HL-60 (cell line): ENCODE data around the gene BCAN.

Experiments used
- DNase-seq, 2 experiments: peaks; one replicate each; pipeline ENCODE4 v3.0.0-alpha.2; 2010 to 2020; ENCODE audit warnings: low read depth in 1 of 2, low spot score in 1 of 2
- H3K27ac ChIP-seq: fragments of 250-450 bp; sonication (Bioruptor Pico); replicated peaks from 2 replicates; pipeline ENCODE4 v1.5.1; 2020; ENCODE audit warnings: mild to moderate bottlenecking, moderate library complexity
- H3K27me3 ChIP-seq: fragments of 250-450 bp; sonication (Bioruptor Pico); 2 replicates; pipeline ENCODE4 v1.5.1; 2021; ENCODE audit warnings: mild to moderate bottlenecking, moderate library complexity; ENCODE audit not compliant: insufficient read depth, poor library complexity, severe bottlenecking
- H3K4me3 ChIP-seq: replicated peaks from 2 replicates; pipeline ENCODE4 v1.5.1; 2011; ENCODE audit warnings: mild to moderate bottlenecking, control low read depth, low read length; ENCODE audit not compliant: insufficient read depth
- GABPA ChIP-seq: IDR thresholded peaks from 2 replicates; pipeline ENCODE4 v1.6.1; 2012; ENCODE audit warnings: low read depth
- POLR2AphosphoS5 ChIP-seq: IDR thresholded peaks from 2 replicates; pipeline ENCODE4 v1.6.1; 2012; ENCODE audit warnings: low read depth
- SPI1 ChIP-seq: IDR thresholded peaks from 2 replicates; pipeline ENCODE4 v1.6.1; 2012; ENCODE audit warnings: low read depth, mild to moderate bottlenecking, borderline replicate concordance
- TF ChIP-seq, protein P1 (sequence below): IDR thresholded peaks from one replicate; pipeline ENCODE4 v1.5.1; 2011; ENCODE audit warnings: low read length, control low read depth, inconsistent platforms; ENCODE audit not compliant: insufficient read depth
- TF ChIP-seq, protein P2 (sequence below): IDR thresholded peaks from 2 replicates; pipeline ENCODE4 v1.6.1; 2012; ENCODE audit warnings: low read depth; ENCODE audit not compliant: insufficient replicate concordance

The BCAN gene

DNA sequence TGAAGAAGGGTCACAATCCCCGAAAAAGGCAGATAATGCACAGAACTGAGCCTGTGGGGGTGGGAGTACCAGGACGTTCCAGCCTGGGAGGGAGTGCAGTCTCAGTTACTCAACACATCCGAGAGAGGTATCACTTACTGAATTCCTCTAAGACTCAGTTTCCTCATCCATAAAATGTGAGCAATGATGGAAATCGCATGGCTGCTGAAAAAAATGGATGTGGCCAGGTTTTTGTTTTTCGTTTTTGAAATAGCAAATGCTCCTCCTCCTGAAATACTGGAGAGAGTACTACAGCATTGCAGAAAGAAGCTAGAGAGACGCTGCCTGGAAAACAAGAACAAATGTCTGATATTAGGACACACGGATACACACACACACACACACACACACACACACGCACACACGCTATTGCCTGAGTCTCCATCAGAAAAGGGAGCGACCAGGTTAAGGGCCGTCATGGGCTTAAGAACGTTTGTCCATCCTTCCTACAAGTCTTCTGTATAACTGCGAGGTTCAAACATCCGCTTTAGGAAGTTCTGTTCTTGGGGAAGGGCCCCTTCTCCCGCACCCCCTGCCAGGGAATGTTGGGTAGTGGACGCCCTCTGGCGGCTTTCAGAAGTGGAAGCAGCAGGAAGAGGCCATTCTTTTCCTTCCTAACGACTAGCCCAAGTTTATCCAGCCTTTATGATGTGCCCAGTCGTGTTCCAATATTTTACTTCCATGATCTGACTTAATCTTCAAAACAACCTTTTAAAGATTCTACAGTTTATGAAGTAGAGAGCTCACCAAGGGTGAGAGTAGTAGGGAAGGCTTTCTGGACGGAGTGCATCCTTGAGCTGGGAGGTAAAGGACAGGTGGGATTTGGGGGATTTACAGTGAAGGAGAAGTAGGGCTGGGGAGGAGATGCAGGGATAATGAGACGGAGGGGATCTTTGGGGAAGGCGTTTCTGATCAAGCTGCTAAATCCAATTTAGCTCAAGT, 36.0 kb downstream of the BCAN start:
- no peak overlapping the region for H3K4me3 ChIP-seq
- TF ChIP-seq GABPA, result no peak
- TF ChIP-seq, protein P1, sequence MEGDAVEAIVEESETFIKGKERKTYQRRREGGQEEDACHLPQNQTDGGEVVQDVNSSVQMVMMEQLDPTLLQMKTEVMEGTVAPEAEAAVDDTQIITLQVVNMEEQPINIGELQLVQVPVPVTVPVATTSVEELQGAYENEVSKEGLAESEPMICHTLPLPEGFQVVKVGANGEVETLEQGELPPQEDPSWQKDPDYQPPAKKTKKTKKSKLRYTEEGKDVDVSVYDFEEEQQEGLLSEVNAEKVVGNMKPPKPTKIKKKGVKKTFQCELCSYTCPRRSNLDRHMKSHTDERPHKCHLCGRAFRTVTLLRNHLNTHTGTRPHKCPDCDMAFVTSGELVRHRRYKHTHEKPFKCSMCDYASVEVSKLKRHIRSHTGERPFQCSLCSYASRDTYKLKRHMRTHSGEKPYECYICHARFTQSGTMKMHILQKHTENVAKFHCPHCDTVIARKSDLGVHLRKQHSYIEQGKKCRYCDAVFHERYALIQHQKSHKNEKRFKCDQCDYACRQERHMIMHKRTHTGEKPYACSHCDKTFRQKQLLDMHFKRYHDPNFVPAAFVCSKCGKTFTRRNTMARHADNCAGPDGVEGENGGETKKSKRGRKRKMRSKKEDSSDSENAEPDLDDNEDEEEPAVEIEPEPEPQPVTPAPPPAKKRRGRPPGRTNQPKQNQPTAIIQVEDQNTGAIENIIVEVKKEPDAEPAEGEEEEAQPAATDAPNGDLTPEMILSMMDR, result peak; percentile 55
- TF ChIP-seq SPI1, result no peak
- TF ChIP-seq, protein P2, sequence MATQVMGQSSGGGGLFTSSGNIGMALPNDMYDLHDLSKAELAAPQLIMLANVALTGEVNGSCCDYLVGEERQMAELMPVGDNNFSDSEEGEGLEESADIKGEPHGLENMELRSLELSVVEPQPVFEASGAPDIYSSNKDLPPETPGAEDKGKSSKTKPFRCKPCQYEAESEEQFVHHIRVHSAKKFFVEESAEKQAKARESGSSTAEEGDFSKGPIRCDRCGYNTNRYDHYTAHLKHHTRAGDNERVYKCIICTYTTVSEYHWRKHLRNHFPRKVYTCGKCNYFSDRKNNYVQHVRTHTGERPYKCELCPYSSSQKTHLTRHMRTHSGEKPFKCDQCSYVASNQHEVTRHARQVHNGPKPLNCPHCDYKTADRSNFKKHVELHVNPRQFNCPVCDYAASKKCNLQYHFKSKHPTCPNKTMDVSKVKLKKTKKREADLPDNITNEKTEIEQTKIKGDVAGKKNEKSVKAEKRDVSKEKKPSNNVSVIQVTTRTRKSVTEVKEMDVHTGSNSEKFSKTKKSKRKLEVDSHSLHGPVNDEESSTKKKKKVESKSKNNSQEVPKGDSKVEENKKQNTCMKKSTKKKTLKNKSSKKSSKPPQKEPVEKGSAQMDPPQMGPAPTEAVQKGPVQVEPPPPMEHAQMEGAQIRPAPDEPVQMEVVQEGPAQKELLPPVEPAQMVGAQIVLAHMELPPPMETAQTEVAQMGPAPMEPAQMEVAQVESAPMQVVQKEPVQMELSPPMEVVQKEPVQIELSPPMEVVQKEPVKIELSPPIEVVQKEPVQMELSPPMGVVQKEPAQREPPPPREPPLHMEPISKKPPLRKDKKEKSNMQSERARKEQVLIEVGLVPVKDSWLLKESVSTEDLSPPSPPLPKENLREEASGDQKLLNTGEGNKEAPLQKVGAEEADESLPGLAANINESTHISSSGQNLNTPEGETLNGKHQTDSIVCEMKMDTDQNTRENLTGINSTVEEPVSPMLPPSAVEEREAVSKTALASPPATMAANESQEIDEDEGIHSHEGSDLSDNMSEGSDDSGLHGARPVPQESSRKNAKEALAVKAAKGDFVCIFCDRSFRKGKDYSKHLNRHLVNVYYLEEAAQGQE, result no peak
- no peak for TF ChIP-seq POLR2AphosphoS5
- H3K27ac ChIP-seq, result no peak overlapping the region
- peak in 1 of 2 experiments; percentile 48 for DNase-seq
- H3K27me3 ChIP-seq, result peaks cover 81% of the 10 kb centered on the region

DNA sequence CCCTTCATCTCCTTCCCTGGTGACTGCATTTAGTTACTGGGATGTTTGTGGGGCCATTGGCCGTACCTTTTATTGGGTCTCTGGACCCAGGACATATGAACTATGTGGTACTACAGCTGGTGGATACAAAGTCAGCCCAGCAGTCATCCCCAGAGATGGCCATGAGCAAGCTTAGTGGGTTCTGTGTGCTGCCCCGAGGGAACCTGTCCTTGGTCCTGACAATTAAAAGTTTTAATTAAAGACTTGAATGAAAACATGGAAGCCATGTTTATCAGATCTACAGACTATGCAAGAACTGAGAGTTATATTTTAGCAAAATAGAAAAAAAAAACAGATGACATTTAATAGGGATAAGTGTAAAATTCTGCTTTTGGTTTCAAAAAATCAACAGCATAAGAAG, 38.1 kb downstream of the BCAN start:
- peaks cover 72% of the 10 kb centered on the region for H3K27me3 ChIP-seq
- DNase-seq, result no peak
- TF ChIP-seq, protein P2, result peak; percentile 77
- TF ChIP-seq, protein P1, result no peak
- H3K27ac ChIP-seq, result no peak overlapping the region
- H3K4me3 ChIP-seq, result no peak overlapping the region

DNA sequence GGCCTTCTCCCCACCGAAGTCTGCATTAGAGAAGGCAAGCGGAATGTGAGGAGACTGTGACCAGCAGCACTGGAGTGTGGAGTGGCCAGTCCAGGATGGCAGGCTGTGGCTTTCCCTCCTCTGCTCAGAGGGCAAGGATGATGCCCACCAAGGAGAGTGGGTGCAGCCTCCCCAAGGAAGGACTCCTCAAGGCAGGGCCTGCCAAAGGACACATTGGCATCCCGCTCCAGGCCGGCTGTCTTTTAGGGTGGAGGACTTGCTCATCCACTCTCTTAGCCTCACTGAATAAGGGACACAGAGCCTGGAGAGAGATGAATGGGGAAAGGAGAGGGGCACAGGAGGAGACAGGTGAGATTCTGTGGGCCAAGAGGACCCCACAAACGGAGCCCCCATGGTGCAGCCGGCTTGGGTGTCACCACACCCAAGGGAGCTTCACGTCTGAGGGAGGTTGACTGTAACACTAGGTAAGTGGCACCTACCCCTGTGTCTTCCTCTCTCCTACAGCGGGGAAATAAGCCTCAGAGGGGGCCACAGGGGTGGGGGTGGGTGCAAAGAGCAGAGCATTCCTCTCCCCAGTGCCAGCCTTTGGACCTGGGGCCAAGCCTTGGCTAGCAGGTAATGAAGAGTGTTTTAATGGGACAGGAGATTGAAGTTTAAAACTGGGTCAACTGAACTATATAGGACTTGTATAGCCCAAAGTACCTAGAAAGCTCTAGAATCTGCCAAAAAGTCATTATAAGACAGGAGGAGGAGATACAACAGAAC, 39.5 kb downstream of the BCAN start:
- H3K27me3 ChIP-seq, result peaks cover 73% of the 10 kb centered on the region
- TF ChIP-seq, protein P1, result no peak
- TF ChIP-seq GABPA (no peak), POLR2AphosphoS5 (no peak)
- TF ChIP-seq, protein P2, result no peak
- no peak for DNase-seq
- no peak overlapping the region for H3K4me3 ChIP-seq
- H3K27ac ChIP-seq, result no peak overlapping the region
